KG1 (cell line): ENCODE data around the gene EBI3.
"Not testable (repeated sequence)": the region's sequence is repeated elsewhere in the genome, so short reads cannot be mapped to it uniquely, and the experiment has no call there.

Experiments used
- DNase-seq: peaks from one replicate; lab custom pipeline; 2025; lab: John Stamatoyannopoulos, UW

The EBI3 gene

GRCh38 chr19:4200940-4201542, 28.3 kb upstream of the EBI3 start:
- DNase-seq, result no peak

- no peak for DNase-seq
Measured at GRCh38 chr19:4201798-4202197, 27.5 kb upstream of the EBI3 start.

- DNase-seq, result no peak
Measured at GRCh38 chr19:4206818-4207484, 22.4 kb upstream of the EBI3 start.

- DNase-seq, result no peak
Measured at GRCh38 chr19:4208385-4209094, 20.8 kb upstream of the EBI3 start.

- DNase-seq, result no peak
Measured at GRCh38 chr19:4210166-4210731, 19.1 kb upstream of the EBI3 start.

DNA sequence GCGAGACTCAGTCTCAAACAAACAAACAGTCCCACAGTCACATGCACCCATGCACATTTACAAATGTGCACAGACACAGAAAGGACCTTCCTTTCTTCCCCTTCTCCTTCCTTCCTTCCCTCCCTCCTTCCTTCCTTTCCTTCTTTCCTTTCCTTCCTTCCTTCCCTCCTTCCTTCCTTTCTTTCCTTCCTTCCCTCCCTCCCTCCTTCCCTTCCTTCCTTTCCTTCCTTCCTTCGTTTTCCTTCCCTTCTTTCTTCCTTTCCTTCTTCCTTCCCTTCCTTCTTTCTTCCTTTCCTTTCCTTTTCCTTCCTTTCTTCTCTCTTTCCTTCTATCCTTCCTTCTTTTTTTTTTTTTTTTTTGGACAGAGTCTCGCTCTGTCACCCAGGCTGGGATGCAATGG, 16.2 kb upstream of the EBI3 start:
- DNase-seq, result no peak

GRCh38 chr19:4215807-4216206, 13.5 kb upstream of the EBI3 start:
- no peak for DNase-seq

DNA sequence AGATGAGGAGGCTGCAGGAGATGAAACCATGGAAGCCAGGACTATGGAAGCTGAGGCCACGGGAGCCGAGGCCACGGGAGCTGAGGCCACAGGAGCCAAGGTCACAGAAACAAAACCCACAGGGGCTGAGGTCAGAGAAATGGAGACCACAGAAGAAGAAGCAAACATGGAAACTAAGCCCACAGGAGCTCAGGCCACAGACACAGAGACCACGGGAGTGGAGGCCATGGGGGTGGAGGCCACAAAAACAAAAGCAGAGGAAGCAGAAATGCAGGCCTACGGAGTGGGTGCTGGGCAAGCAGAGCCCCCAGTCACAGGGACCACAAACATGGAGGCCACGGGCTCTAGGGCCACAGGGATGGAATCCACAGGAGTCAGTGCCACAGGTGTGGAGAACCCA, 12.5 kb upstream of the EBI3 start:
- DNase-seq, result no peak

- DNase-seq, result no peak
Measured at GRCh38 chr19:4217429-4218264, 11.7 kb upstream of the EBI3 start.

GRCh38 chr19:4218523-4218922, 10.8 kb upstream of the EBI3 start:
- DNase-seq, result not testable (repeated sequence)

DNA sequence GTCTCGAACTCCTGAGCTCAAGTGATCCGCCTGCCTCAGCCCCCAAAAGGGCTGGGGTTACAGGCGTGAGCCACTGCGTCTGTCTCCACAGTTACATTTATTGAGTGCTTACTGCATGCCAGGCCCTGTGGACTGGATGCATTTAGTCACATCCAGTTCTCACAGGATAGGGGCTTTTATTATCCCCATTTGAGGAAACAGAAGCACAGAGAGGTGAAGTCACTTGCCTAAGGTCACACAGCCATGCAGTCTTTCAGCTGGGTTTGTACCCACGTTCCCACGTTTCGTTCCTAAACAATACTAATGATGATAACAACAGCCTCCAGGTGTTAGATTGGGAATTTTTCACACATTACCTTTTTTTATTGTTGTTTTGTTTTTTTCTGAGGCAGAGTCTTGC, 9.1 kb upstream of the EBI3 start:
- no peak for DNase-seq

GRCh38 chr19:4224470-4224869, 4.9 kb upstream of the EBI3 start:
- no peak for DNase-seq

GRCh38 chr19:4225885-4226284, 3.4 kb upstream of the EBI3 start:
- DNase-seq, result no peak

GRCh38 chr19:4227771-4228170, 1.6 kb upstream of the EBI3 start:
- no peak for DNase-seq

DNA sequence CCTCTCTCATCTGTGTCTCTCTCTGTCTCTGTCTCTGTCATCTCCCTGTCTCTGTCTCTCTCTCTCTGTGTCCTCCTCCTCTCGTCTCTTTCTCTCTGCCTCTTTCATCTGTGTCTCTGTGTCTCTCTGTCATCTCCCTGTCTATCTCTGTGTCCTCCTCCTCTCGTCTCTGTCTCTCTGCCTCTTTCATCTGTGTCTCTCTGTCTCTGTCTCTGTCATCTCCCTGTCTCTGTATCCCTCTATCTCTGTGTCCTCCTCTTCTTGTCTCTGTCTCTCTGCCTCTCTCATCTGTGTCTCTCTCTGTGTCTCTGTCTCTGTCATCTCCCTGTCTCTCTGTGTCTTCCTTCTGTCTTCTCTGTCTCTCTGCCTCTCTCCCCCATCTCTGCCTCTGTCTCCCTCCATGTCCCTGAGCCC, 551 bp upstream of the EBI3 start:
- no peak for DNase-seq

DNA sequence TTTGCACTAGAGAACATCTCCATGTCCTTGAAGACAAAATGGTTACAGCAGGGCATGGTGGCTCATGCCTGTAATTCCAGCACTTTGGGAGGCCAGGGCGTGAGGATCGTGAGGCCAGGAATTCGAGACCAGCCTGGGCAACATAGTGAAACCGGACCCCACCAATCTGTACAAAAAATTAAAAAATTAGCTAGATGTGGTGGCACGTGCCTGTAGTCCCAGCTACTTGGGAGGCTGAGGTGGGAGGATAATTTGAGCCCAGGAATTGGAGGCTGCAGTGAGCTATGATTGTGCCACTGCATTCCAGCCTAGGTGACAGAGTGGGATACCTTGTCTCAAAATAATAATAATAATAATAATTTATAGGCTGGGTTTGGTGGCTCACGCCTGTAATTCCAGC, 914 bp downstream of the EBI3 start:
- not testable (repeated sequence) for DNase-seq

GRCh38 chr19:4231521-4231920, 2.2 kb downstream of the EBI3 start:
- not testable (repeated sequence) for DNase-seq

- DNase-seq, result not testable (repeated sequence)
Measured at GRCh38 chr19:4232139-4232538, 2.8 kb downstream of the EBI3 start.

GRCh38 chr19:4232614-4233281, 3.4 kb downstream of the EBI3 start:
- no peak for DNase-seq

GRCh38 chr19:4233282-4233853, 4.0 kb downstream of the EBI3 start:
- DNase-seq, result no peak

DNA sequence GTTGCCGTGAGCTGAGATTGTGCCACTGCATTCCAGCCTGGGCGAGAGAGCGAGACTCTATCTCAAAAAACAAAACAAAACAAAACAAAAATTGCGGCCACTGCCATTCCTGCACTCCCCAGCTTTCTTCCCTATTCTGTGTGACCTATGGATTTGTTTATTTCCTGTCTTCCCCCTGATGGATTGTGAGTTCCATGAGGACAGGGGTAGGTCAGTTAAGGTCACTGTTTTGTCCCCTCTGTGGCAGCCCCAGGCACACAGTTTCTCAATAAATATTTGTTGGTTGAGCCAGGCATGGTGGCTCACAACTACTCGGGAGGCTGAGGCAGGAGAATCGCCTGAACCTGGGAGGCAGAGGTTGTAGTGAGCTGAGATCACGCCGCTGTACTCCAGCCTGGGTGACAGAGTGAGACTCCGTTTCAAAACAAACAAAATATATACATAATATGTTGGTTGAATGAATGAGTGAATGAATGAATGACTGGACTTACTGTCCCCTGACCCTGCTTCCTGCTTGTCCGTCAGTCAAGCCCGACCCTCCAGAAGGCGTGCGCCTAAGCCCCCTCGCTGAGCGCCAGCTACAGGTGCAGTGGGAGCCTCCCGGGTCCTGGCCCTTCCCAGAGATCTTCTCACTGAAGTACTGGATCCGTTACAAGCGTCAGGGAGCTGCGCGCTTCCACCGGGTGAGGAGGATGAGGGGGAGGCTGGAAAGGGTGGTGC, 5.0 kb downstream of the EBI3 start:
- no peak for DNase-seq
